Hematopoietic multipotent progenitor cell treated with erythropoietin and hydrocortisone succinate and interleukin-3 and kit ligand, for 17 days (in vitro differentiated cells): ENCODE data around the gene OMA1.
"Not testable (repeated sequence)": the region's sequence is repeated elsewhere in the genome, so short reads cannot be mapped to it uniquely, and the experiment has no call there.

Source experiments
- DNase-seq: peaks from one replicate; pipeline ENCODE4 v3.0.0-alpha.2; 2015; ENCODE audit warnings: low spot score

The OMA1 gene

DNA sequence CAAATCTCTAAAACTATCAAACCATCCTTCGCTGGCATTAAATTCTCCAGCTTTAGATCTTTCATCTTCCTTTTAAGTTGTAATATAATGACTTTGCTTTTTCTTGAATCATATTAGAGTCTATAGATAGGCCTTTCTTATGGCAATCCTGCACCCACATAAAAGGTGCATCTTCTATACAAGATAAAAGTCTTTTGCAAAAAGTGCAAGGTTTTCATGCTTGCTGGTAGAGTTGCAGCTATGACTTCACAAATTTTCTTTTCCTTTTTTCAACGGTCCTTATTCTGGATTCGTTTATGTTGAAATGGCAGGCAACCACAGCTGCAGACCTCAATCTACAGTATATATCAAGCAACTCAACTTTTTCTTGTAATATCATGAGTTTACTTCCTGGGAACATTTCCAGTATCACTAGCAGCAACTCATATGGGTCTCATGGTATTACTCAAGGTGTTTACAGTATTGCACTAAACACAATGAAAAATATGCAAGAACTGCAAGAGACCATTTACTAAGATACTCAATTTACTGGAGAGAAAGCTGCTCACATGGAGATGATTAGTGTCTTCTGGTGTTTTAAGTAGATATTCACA lies 22.1 kb downstream of the OMA1 start:
- no peak for DNase-seq

DNA sequence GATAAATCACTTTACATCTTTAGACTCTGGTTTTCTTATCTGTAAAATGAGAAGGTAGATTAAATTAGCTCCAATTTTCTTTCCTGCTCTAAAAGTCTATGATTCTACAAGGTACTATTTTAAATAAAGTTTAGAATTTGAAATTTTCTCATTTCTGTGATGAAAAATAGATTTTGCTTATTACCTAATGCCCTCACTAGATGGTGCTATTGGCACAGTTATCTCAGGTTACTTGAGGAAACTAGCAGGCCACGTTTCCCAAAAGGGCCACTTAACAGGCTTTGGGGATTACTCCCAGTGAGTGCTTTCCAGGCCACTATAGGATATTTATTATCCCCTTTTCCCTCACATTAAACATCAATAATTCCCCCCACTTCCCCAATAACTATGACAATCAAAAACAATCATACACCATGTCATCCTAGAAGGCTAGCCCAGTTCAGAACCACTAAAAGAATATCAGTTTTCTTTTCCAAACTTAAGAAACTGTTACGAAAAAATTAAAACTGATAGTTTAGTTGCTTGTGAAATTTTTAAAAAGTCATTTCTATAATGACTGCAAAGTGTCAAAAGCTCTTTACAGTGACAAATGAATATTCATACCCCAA lies 30.6 kb downstream of the OMA1 start:
- peak; percentile 82 for DNase-seq

DNA sequence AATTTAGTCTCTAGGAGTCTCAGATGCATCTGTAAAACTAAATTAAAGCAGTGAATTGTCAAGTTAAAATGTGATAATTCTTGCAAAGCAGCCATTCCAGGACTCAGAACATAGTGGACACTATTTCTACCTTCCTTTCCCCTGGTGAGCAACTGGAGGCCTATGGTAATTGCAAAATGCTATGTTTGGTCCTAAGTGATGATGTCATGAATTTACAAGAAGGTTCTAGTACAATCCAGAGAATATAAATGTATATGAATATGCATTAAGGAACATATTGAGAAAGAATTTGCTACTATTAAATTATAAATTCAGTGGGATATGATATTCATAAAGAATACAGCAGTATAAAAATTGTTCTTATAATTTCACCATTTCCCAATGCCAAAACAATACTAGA lies 32.6 kb downstream of the OMA1 start:
- DNase-seq, result no peak

GRCh38 chr1:58508629-58509028 lies 37.9 kb downstream of the OMA1 start:
- DNase-seq, result no peak

GRCh38 chr1:58505286-58505685 lies 41.2 kb downstream of the OMA1 start:
- no peak for DNase-seq

GRCh38 chr1:58502519-58502918 lies 44.0 kb downstream of the OMA1 start:
- DNase-seq, result no peak

GRCh38 chr1:58500043-58500442 lies 46.5 kb downstream of the OMA1 start:
- no peak for DNase-seq

DNA sequence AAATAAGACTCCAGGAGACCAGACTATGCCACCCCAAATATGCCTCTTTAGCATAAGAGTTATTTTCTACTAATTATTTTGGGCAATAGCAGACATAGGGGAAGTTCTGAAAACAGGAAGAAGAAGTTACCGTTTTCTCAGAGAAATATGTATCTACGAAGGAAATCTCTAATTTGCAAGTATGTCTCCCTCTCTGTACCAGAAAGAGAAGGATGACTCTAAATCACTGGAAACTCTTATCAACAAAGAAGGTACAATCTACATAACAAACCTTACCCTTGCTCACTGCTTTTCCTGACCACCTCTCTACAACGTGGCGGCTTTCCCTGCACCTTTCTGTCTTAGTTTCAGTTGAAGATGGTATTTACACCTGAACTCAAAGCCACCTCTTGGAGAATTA lies 49.0 kb downstream of the OMA1 start:
- no peak for DNase-seq

DNA sequence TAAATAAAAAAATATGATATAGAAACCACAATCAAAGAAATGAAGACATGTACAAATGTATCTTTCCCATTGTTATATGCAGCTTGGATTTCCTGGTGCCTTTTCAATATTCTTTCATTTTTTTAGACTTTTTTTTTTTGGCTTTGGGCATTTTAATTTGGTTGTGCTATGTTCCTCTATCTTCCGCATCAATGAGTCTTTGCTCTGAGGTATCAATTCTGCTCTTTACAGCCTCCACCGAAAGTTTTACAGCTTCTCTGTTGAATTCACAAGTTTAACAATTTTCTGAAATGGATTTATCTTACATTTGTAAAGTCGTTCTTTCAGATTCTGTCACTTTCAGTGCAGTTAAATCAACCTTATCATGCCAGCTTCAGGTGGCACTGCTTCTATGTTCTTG lies 50.5 kb downstream of the OMA1 start:
- DNase-seq, result no peak

DNA sequence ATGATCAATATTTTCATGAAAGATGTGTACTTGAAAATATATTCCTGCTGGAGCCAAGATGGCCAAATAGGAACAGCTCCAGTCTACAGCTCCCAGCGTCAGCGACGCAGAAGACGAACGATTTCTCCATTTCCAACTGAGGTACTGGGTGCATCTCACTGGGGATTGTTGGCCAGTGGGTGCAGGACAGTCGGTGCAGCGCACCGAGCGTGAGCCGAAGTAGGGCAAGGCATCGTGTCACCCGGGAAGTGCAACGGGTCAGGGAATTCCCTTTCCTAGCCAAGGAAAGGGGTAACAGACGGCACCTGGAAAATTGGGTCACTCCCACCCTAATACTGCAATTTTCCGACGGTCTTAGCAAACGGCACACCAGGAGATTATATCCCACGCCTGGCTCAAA lies 57.6 kb downstream of the OMA1 start:
- DNase-seq, result not testable (repeated sequence)

- DNase-seq, result no peak
Measured at GRCh38 chr1:58487002-58487401, 59.5 kb downstream of the OMA1 start.

GRCh38 chr1:58481962-58482361 lies 64.6 kb downstream of the OMA1 start:
- no peak for DNase-seq

DNA sequence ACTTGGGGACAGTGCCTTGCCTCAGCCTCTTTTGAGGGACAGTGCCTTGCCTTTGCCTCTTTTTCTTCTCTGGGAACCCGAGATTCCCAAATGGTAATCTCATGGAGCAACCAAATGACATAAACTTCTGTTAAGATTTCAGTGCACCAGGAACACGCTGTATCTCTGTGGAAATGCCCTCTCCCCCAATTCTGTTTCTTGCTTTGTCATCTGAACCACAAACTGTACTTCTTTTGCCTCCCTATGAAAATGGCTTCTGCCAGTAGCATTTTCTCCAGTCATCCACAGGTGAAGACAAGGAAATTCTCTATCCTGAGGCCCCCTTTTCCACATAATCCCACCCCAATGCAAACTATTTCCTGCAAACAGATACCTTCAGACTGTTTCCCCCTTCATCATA lies 66.3 kb downstream of the OMA1 start:
- DNase-seq, result no peak

DNA sequence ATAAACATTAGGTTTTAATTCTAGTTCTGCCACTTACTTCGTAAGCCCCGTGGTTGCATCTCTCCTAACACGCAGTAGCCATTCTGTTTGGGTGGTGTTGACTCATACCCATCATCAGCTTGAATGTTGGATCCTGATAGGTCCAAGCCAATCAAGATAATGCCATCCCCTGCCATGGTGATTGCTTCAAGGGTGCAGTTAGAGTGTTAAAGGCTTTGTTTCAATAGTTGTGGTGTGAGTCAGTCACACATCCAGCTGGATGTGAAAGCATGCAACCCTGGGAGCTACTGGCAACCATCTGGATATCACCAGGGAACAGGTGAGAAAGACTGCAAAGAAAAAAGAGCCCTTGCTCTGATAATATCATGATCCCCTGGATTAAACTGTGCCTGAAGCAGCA lies 69.1 kb downstream of the OMA1 start:
- DNase-seq, result no peak

DNA sequence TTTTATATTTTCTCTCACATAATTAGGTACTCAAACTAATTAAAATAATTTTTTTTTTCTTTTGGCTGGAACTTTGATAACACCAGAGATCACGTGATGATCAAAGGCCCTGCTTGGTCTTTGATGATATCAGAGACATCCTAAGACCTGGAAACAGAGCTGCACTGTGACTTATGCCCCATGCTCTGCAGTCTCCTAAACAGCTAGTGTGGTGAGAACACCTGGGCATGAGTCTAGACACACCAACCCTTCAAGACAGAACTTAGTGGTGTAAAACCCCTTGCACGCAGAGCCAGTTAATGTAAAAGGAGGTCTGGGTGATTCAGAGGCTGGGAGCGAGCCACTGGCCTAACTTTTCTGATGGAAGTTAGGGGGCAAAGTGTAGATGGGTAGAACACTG lies 70.3 kb downstream of the OMA1 start:
- DNase-seq, result no peak

GRCh38 chr1:58469476-58469875 lies 77.0 kb downstream of the OMA1 start:
- no peak for DNase-seq

DNA sequence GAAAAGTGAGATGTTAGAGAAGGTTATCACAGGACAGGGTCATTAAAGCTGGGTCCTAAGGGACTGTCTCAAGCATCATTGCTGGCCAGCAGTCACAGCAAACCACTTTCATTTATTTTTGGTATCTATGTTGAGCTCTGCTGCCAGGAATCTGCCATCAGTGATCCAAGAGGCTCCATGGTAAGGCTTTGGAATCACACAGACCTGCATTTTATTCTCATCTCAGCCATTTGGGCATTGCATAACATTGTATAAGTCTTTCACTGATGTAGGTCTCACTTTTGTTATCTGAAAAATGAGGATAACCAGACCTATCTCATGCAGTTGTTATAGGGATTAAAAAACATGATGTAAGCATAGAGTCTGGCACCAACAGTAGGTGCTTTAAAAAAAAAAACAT lies 77.5 kb downstream of the OMA1 start:
- no peak for DNase-seq

GRCh38 chr1:58468612-58469011 lies 77.9 kb downstream of the OMA1 start:
- no peak for DNase-seq

- no peak for DNase-seq
Measured at GRCh38 chr1:58466630-58467241, 79.8 kb downstream of the OMA1 start.

- DNase-seq, result no peak
Measured at GRCh38 chr1:58465825-58466629, 80.5 kb downstream of the OMA1 start.

DNA sequence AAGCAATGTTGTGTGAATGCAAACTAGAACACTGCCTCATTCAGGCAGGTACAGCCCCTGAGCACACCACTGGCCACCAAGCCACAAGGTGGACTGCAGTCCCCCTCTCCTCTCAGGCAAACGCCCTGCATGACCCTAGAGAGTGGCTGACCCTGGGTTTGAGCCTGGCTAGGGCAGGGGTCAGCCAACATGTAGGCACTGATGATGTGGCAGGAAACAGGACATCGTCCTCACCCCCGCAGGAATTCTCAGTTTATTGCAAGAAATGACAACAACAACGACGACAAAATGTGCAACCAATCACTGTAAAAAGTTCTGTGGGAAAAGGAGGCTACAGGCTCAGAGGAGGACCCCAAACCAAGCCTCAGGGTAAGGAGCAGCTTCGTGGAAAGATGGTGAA lies 81.3 kb downstream of the OMA1 start:
- no peak for DNase-seq

DNA sequence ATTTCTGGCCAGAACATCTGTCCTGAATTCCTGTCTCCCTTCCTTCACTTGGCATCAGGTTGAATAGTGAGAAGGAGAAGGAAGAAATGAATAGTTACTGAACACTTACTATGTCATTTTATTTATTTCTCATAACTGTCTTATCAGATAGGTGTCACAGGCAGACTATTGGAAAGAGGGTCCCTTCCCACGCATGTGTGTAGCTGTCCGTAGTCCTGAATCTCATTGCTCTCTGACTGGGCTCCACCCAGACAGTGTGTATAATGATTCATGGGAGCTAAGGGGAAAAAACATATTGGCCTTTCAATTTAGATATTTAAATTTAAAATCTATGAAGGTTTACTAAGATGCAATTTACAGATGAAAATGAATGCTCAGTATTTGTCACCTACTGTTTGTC lies 86.1 kb downstream of the OMA1 start:
- DNase-seq, result no peak

- DNase-seq, result no peak
Measured at GRCh38 chr1:58459911-58460310, 86.6 kb downstream of the OMA1 start.
